Right atrium auricular region (tissue), 2 donors: ENCODE results near the gene CNOT6. TPM values are rescaled to one million over a fixed set of nuclear protein-coding genes. Genes with fewer than 3 reads are reported as not detected.

Source experiments
- DNase-seq: peaks from one replicate; pipeline ENCODE4 v3.0.0-alpha.2; 2019; ENCODE audit warnings: low spot score
- H3K27ac ChIP-seq, 2 donors: fragments of 200-600 bp; sonication (generic); 1 replicate in 1 of 2; 2 replicates in 1 of 2; pipeline ENCODE4 v1.5.1; 2016 to 2019
- H3K27me3 ChIP-seq, 2 donors: fragments of 200-600 bp; sonication (generic); one replicate each; pipeline versions ENCODE4 v1.5.1 to v1.6.0; 2017 to 2019
- H3K36me3 ChIP-seq: fragments of 200-600 bp; sonication (generic); one replicate; pipeline ENCODE4 v1.5.1; 2016
- H3K4me1 ChIP-seq, 2 donors: fragments of 200-600 bp; sonication (generic); one replicate each; pipeline versions ENCODE4 v1.5.1 to v1.6.0; 2017 to 2019
- H3K4me3 ChIP-seq, 2 donors: fragments of 200-600 bp; sonication (generic); 1 replicate in 1 of 2; 2 replicates in 1 of 2; pipeline ENCODE4 v1.5.1; 2017 to 2019; ENCODE audit warnings: mild to moderate bottlenecking in 1 of 2, moderate library complexity in 1 of 2
- H3K9me3 ChIP-seq, 2 donors: fragments of 200-600 bp; sonication (generic); one replicate each; pipeline ENCODE4 v1.5.1; 2019
- total RNA-seq, 2 donors: library from RNA; depleted of rRNA; stranded (reverse); fragments of >200 nt; gene quantifications; one replicate each; pipeline ENCODE4 v1.1.0, GENCODE V29; 2016
- TF ChIP-seq, protein P1 (sequence below), 2 donors: fragments of 200-600 bp; sonication (generic); IDR thresholded peaks; one replicate each; pipeline ENCODE4 v1.5.1; 2019; ENCODE audit warnings: antibody characterized with exemption in 2 of 2

The CNOT6 gene
- total RNA-seq, 2 donors from 2014 or later = 7.2 to 7.7 TPM

- TF ChIP-seq, protein P1, sequence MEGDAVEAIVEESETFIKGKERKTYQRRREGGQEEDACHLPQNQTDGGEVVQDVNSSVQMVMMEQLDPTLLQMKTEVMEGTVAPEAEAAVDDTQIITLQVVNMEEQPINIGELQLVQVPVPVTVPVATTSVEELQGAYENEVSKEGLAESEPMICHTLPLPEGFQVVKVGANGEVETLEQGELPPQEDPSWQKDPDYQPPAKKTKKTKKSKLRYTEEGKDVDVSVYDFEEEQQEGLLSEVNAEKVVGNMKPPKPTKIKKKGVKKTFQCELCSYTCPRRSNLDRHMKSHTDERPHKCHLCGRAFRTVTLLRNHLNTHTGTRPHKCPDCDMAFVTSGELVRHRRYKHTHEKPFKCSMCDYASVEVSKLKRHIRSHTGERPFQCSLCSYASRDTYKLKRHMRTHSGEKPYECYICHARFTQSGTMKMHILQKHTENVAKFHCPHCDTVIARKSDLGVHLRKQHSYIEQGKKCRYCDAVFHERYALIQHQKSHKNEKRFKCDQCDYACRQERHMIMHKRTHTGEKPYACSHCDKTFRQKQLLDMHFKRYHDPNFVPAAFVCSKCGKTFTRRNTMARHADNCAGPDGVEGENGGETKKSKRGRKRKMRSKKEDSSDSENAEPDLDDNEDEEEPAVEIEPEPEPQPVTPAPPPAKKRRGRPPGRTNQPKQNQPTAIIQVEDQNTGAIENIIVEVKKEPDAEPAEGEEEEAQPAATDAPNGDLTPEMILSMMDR (IDR thresholded peaks at IDR 0.05) = no peak
- H3K4me1 ChIP-seq = no peaks in the 10 kb centered on the region
- H3K36me3 ChIP-seq = peaks cover 7% of the 10 kb centered on the region
- no peak for DNase-seq
- H3K27me3 ChIP-seq = no peaks in the 10 kb centered on the region
- H3K27ac ChIP-seq = no peak overlapping the region
- no peak overlapping the region for H3K4me3 ChIP-seq
- H3K9me3 ChIP-seq = no peaks in the 10 kb centered on the region
These were observed 61.2 kb downstream of the CNOT6 start for GRCh38 chr5:180555168-180555921.

- Histone ChIP-seq H3K9me3 (no peaks in the 10 kb centered on the region), H3K36me3 (peaks cover 2% of the 10 kb centered on the region), H3K27ac (no peak overlapping the region), H3K4me3 (no peak overlapping the region), H3K4me1 (no peaks in the 10 kb centered on the region), H3K27me3 (no peaks in the 10 kb centered on the region)
- TF ChIP-seq, protein P1 (IDR thresholded peaks at IDR 0.05) = no peak
- DNase-seq = no peak
These were observed 63.1 kb downstream of the CNOT6 start for GRCh38 chr5:180557217-180557809.

DNA sequence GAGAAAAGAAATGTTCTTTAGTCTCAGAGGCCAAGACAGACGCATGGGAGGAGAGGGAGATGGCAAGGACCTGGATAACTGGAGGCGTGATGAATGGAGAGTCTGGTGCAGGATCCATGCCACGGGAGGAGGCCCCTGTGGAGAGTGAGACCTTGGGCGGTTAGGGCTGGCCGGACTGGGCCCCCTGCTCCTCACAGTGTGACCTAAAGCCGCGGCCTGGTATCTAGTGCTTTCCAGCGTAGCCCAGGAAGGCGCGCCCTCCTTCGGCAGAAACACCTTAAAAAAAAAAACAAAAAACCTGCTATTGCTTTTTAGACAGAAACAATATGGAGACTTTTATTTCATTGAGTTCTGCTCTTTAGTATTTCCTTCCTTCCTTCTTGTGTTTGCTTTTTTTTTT is 64.1 kb downstream of the CNOT6 start:
- Histone ChIP-seq H3K27me3 (no peaks in the 10 kb centered on the region), H3K36me3 (peaks cover 5% of the 10 kb centered on the region), H3K4me1 (no peaks in the 10 kb centered on the region), H3K27ac (no peak overlapping the region), H3K4me3 (no peak overlapping the region), H3K9me3 (no peaks in the 10 kb centered on the region)
- DNase-seq = no peak
- TF ChIP-seq, protein P1 (IDR thresholded peaks at IDR 0.05) = no peak

DNA sequence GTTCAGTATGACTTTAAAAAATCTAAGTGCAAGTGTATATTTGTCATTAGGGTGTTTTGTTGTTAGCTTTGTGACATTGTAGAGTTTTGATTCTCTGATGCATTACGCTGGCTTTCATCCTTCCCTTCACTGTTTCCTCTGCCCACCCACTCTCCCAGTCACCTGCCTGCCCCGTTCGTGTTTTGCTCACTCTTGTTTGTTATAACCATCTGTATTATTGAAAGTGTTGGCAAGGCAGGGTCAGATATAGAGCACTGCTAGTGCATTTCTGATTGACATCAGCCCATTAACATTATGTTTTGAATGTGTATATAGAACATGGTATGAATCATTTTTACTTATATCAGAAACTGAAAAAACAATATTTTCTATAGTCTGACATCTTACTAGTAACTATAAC is 69.8 kb downstream of the CNOT6 start:
- TF ChIP-seq, protein P1 (IDR thresholded peaks at IDR 0.05) = no peak
- Histone ChIP-seq H3K4me3 (no peak overlapping the region), H3K4me1 (no peaks in the 10 kb centered on the region), H3K9me3 (no peaks in the 10 kb centered on the region), H3K36me3 (peaks cover 36% of the 10 kb centered on the region), H3K27me3 (no peaks in the 10 kb centered on the region), H3K27ac (no peak overlapping the region)
- no peak for DNase-seq

DNA sequence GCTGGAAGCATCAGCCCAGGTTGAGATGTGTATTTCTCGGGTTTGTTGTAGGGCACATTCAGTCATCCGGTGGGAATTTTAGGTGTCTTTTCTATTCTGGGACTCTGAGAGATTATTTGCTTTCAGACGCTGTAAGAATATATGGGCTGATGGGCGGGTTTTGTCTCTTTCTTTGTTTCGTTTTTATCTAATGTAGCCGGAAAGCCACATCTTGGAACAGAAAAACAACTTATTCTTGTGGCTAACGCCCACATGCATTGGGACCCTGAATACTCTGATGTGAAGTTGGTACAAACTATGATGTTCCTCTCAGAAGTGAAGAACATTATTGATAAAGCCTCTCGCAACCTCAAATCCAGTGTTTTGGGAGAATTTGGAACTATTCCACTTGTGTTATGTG is 74.7 kb downstream of the CNOT6 start:
- H3K27me3 ChIP-seq = no peaks in the 10 kb centered on the region
- H3K4me3 ChIP-seq = no peak overlapping the region
- no peak for DNase-seq
- no peaks in the 10 kb centered on the region for H3K9me3 ChIP-seq
- H3K4me1 ChIP-seq = no peaks in the 10 kb centered on the region
- TF ChIP-seq, protein P1 (IDR thresholded peaks at IDR 0.05) = no peak
- peaks cover 42% of the 10 kb centered on the region for H3K36me3 ChIP-seq
- no peak overlapping the region for H3K27ac ChIP-seq
